GM18517 (cell line): ENCODE measurements around the gene ARID3A.
"Not testable (repeated sequence)": the region's sequence is repeated elsewhere in the genome, so short reads cannot be mapped to it uniquely, and the experiment has no call there.

Experiments
- ATAC-seq: cut with Tn5 transposase; IDR thresholded peaks from one replicate; pipeline ENCODE4 v1.9.1; 2021; ENCODE audit warnings: mild to moderate bottlenecking, moderate library complexity; ENCODE audit not compliant: unreplicated experiment

ARID3A gene

DNA sequence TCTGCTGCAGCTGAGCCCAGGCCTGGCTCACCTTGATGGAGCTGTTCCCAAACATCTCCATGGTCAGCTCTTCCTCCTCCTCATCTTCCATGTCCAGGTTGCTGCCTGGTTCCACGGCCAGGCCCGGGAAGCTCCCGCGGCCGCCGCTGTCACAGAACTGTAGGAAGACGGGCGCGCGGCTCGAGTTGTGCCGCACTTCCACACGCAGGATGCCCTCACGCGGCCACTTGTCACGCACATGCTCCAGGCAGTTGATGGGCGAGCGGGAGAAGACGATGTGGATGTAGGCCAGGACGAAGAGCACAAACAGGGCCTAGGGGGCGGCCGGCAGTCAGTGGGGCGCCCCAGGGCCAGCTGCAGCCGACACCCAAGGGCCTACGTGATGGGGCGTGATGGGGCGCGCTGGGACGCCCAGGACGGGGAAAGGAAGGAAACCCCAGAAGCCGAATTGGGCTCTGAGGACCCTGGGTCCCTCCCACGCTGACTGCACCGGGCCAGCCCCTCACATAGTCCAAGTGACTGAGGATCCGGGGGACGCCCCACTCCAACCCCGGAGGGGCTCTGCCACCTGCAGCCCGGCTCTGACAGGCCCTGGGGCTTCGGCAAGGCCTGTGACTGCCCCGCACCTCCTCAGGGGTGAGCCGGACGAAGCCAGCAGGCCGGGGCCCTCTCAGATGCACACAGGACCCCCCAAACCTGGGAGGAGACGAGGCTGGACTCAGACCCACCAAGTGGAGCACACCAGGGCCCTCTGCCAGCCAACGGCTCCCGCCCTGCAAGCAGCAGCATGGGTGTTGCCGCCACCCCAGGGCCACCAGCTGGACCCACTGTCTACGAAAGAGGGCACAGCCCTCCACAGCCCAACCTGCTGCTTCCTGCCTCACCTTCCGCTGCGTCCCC lies 88.6 kb downstream of the ARID3A start:
- ATAC-seq: no peak

DNA sequence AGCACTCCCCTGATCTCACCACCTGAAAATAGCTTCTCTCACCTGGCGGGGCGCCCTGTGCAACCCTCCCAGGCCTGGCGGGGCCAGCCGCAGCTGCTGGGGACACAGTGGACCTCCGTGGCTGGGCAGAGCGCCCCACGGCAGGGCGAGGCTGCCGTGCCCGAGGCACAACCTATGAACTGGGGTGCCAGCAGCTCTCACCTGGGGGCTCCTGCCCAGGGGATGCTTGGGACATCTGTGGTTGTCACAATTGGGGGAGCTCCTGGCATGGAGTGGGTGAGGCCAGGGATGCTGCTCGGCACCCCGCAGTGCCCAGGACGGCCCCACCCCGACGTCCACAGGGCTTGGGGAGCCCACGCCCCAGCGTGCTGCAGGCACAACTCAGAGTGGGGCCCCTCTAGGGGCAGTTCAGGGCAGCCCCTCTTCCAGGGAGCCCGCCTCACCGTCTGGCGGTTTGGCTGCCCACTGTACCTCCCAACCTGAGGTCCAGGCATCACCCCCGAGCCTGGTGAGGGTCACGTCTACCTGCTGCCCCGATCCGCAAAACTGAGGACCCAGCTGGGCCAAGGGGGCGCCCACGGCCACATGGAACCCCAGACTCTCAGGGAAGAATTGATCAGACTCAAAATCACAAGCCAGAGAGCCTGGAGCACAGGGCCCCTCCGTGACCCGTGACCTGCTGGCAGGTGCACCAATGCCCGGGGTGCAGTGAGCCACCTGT lies 89.4 kb downstream of the ARID3A start:
- no peak for ATAC-seq

DNA sequence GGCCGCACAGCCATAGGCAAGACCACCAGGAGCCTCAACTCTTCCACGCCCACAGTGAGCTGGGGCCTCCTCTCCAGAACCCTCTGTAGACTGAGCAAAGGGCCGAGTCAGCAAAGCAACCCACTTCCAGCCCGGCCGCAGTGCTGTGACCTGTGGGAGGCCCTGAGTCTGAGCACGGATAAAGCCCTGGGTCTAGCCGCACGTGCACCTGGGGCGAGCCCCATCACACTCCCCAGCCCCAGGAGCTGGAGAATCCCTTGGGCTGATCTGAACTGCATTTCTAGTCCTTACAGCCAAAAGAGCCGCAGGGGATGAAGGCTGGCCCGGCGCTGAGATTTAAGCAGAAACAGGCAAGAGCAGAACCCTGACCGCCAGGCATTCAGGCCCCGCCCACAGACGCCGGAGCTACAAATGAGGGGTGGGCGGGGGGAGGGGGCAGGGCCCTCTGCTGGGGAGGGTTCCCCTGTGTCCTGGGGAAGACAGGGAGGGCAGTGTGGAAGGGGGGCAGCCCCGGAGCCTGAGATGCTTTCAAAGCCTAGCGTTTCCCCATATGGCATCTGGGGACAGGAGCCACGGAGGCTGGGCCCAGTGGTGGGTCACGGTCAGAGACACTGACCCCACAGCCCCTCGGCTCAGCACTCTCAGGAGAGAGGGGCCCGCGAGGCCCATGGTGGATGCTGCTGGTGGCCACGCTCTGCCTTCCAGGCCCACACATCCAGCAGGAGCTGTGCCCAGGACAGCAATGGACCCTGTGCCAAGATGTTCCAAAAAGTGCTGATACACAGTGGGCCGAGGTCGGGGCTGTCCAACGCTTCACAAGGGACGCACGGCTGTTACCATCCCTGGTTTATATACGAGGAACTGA lies 90.2 kb downstream of the ARID3A start:
- no peak for ATAC-seq

DNA sequence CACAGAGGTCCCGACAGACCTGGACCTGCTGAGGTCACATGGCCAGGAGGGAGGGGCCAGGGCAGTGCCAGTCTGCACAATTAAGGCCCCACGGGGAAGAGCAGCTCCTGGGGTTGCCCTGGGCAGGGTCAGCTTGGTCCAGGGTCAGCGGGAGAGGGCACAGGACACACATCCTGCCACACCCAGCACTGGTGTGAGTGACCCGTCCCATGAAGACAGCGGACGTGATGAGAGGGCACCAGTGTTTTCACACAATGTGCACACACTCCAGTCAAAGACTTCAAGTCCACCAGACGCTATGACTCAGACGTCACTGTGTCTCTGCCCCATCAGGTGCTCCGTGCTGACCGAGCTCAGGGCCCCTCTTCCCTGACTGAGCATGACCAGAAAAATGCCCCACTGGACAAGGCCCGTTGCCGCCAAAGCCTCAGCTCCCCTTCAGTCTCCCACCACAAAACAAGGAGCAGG lies 90.8 kb downstream of the ARID3A start:
- ATAC-seq: no peak

DNA sequence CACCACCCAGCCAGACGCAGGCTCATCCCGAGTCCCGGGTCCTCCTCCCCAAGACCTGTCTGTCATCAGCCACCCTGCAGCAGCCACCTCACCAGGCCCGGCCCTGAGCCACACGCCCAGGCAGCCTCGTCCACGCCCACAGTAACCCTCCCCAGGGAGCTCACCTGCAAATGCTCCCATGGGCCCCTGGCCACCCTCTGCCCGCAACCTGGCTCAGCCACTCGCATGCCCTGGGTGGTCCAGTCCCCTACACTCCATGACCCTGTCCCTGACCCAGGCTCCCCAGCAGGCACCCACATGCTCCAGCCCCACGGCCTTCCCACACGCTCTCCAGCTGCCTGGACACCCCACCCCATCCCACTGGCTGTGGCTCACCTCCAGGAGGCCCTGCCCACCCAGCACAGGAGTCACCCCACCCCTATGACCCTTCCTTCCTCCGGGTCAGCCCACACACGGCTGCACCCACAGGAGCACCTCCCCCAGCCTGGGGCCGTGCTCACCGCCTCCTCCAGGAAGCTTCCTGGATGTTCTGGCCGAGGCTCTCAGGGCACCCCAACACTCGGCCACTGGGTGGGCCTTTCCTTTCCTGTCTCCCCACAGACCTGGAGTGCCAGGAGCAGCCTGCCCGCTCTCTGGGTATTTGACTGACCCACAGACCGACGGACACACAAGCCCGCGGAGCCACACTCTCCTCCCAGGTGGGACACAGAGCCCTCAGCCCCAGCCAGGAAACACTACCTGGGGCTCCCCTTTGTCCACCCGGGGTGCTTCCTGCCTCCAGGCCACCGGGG lies 91.5 kb downstream of the ARID3A start:
- ATAC-seq: no peak

DNA sequence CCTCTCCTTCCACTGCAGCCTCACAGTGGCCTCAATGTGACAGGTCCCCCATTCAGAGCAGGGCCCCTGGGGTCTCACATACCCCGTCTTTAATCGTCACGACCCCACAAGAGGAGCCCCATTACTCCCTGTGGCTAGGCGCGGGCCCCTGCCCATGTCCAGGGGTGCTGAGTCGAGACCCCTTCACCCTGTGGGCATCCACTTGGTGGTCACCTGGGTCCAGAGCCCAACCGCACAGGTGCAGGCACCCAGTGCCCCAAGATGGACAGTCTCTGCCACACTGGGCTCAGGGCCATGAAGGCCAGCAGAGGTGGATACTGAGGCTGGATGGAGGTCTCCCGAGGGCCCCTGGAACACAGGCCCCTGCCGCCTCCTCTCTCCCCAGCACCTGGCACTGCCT lies 92.1 kb downstream of the ARID3A start:
- no peak for ATAC-seq

DNA sequence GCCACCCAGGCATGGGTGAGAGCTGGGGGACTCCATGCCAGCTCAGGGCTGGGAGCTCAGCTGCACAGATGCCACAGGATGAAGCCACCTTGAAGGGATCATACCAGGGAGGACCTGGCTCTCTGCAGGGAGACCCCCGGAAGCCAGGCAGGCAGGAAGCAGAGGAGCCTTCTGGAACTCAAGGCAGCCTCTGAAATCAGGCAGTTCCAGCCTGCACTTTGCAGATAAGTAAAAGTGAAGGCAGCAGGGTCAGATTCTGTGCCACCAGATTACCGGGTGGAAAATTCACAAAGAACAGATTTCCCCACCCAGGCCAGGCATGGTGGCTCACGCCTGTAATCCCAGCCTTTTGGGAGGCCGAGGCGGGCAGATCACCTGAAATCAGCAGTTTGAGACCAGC lies 92.6 kb downstream of the ARID3A start:
- no peak for ATAC-seq

DNA sequence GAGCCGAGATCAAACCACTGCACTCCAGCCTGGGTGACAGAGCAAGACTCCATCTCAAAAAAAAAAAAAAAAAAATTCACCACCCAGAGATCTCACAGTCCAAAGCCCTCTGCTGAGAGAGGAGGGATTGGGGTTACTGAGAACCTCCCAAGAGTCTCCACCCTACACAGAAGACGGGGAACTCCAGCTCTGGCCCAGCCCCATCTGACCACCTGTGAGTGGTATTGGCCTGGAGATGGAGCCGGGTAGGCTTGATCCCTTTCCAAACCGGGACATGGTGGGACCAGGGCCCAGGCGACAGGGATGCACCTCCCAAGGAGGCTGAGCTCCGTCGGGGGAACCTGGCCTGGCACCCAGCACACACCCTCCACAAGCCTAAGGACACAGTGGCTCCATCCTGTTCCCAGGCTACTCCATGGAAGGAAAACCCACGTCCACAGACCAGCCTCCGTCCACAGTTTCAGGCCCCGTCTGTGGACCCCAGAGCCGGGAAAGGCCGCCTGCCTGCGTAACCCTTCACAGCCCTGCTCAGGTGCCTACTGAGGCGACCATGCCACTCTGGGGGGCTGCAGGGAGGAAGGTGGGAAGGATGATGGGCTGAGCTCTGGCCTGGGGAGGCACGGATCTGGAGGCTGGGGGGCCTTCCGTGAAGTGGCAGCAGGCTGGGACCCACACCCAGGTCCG lies 93.2 kb downstream of the ARID3A start:
- no peak for ATAC-seq

DNA sequence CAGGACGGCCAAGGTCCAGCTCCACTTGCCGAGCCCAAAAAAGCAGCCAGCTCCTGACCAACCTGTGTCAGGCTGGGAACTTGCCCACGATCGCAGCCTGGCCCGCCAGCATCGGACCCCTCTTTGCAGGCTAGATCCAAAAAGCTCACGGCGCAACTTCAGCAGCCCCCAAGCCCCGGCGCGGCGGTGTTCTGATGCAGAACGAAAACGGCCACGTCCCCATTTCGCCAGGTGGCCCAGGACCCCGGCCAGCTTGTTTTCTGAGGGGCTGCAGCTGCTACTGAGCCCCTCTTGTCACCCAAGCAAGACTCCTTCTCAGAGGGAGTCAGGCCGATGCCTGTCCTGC lies 93.8 kb downstream of the ARID3A start:
- no peak for ATAC-seq

DNA sequence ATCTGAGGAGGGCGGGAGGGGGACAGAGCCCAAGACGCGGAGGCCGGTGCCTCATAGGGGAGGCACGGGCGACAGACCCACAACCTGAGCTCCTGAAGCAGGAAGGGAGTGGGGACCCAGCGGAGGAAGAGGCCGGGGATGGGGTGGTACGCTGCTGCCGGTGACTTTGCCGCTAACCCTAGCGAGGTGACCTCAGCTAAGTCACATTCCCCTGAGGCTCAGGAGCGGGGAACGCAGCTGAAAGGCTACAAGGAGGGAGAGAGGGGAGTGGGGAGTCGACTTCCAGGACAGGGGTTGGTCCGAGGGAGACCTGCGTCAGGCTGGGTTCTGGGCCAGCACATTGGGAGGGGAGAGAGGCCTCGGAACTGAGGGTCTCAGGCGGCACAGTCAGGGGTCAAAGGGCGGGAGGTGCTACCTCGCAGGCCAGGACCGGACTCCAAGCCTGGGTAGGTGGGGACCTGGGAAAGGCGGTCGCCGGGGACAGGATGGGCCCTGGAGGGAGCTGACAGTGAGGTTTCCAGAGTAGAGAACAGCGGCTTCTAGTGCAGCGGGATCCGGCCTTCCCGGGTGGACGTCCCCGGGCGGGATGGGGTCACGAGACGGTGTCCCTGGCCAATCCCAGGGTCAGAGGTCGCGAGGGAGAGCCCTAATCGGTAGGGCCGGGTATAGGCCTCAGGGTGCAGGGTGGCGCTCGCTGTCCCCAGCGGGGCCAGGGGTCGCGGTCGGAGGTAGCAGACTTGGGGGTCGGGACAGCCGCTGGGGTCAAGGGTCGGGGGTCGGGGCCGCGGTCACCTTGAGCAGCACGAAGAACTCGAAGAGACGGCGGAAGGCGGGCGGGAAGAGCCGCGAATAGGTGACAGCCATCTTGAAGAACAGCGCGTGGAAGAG lies 94.4 kb downstream of the ARID3A start:
- no peak for ATAC-seq

DNA sequence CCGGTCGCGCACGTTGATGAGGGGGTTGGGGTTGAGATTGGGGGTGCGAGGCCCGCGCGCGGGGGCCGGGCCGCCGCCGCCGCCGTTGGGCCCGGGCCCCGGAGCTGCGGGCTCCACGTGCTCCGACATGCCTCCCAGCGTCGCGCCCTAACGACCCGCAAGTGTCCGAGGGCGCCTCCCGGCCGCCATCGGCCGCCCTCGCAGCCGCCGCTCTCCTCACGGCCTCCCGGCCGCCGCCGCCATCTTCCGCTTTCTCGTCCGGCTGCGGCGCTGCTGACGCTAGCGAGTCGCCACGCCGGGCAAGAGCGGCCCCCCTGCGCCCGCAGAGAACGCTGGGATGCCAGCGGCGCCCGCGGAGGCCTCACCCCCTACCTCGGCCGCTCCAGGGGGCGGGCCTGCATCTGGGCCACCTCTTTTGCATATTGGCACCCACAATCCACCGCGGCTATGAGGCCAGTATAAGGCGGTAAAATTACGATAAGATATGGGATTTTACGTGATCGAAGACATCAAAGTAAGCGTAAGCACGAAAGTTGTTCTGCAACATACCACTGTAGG lies 95.1 kb downstream of the ARID3A start, which contains the start of gene TMEM259:
TSS of gene TMEM259 (minus strand) at position 256 of the 558 bp plus-strand sequence. CDS start at position 129, 127 bp downstream.
- ATAC-seq: peak; percentile 75

DNA sequence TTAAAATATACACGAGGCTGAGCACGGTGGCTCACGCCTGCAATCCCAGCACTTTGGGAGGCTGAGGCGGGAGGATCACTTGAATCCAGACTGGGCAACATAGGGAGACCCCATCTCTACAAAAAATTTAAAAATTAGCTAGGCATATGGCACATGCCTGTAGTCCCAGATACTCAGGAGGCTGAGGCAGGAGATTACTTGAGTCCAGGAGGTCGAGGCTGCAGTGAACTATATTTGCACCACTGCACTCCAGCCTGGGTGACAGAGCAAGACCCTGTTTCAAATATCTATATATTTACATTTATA lies 98.0 kb downstream of the ARID3A start:
- ATAC-seq: not testable (repeated sequence)

DNA sequence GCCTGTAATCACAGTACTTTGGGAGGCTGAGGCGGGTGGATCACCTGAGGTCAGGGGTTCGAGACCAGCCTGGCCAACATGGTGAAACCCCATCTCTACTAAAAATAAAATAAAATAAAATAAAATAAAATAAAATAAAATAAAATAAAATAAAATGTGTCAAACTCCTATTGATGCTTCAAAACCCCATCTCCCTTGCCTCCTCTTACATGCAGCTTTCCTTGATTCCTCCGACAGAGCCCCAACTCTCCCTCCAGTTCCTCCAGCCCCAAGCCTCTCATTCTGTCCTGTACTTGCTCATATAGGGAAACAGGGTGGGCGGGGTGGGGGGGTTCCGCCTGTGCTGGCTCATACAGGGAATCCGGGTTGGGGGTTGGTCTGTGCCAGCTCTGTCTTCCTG lies 99.2 kb downstream of the ARID3A start:
- ATAC-seq: not testable (repeated sequence)
